Endothelial cell of hepatic sinusoid (primary cell): ENCODE measurements around the gene ATP8A2.
"Not testable (repeated sequence)": the region's sequence is repeated elsewhere in the genome, so short reads cannot be mapped to it uniquely, and the experiment has no call there.

ENCODE experiments used
- in situ Hi-C: cut with HindIII; loops from 2 replicates; pipeline ENCODE4 v1.10.0; 2017; ENCODE audit warnings: low sequenced_read_pairs

The ATP8A2 gene

DNA sequence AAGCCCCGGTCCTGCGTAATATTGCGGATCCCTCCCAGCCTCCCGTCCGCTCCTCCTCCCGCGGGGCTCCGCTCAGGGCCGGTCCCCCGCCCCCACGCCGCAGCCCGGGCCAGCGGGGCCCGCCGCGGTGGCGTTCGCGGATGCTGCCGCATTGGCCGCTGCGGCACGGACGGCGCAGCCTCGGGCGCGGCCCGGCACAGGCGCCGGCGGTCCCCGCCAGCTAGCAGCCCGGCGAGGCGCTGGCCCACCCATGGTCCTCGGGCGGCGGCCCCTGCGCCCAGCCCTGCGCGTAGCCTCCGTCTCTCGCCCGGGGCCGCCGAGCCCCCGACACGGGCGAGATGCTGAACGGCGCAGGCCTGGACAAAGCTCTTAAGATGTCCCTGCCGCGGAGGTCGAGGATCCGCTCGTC is at the start of gene ATP8A2:
Gene ATP8A2 (plus strand): TSS at position 100 of the 409 bp plus-strand sequence. CDS start 239 bp downstream, at position 339.
- in situ Hi-C loops: loop anchor here (10.0 kb wide), 1 partner anchor 197 kb away; the partner anchor contains the start of gene AMER2

DNA sequence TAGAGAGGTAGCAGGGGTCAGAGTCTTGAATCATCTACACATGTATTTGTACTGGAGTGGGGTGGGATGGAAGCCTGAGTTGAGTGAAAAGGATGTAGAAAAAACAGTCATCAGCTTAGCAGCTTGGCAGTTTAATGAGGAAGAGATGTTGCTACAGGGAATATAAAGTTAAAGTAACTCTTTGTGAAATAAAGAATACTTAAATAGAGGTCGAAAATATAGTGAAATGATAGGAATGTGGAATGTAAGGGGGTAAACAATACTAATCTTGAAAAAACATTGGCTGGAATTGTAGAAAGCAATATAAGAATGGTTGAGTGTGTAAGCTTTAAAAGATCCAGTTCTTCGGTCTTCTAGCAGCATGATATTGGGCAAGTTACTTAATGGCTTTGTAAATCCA is 47.7 kb upstream of the ATP8A2 start:
- in situ Hi-C loops: no loop called here

DNA sequence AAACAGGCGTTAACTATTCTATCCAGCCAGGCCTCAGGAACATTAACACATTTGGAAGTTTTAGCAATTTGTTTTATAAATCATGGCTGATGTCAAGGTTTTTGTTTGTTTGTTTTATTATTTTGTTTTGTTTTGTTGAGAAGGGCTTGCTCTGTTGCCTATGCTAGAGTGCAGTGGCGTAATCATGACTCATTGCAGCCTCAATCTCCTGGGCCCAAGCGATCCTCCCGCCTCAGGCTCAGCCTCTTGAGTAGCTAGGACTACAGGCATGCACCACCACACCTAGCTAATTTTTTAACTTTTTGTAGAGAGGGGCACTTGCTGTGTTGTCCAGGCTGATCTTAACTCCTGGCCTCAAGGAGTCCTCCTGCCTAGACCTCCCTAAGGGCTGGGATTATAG is 42.1 kb upstream of the ATP8A2 start:
- in situ Hi-C loops: no loop called here

DNA sequence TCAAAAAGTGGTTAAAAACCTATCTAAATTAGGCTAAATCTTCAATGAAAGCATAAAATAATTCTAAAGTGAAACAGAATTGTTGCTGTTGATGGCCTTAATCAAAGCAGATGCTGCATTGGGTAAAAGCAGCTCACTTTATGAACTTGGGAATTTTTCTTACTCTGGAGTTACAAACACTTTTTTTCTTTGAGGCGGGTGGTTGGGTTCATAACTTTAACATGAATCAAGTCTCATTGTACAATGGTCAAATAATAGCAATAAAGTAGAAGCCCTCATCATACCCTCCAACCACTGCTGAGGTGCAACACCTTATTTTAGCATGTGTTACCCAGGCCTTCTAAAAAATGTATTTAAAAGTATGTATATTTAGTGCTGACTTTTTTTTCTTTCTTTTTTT is 41.2 kb upstream of the ATP8A2 start:
- in situ Hi-C loops: no loop called here

DNA sequence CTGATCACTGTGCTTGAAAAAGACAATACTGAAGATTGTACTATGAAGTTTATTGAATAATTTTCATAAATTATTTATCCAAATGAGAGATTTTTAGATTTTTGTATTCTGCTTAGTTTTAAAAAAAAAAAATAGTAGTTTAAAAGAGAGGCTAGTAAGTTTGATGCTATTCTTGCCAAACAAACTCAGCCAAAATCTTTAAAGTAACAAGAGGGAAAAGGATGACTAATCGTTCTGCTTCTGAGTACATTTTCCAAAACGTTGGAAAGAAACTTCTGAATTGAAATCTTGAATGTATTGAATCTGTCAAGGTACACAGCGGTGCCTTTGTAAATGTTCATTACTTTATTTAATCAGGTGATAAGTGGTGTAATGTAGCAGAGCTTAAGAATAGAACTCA is 35.9 kb upstream of the ATP8A2 start:
- in situ Hi-C loops: no loop called here

DNA sequence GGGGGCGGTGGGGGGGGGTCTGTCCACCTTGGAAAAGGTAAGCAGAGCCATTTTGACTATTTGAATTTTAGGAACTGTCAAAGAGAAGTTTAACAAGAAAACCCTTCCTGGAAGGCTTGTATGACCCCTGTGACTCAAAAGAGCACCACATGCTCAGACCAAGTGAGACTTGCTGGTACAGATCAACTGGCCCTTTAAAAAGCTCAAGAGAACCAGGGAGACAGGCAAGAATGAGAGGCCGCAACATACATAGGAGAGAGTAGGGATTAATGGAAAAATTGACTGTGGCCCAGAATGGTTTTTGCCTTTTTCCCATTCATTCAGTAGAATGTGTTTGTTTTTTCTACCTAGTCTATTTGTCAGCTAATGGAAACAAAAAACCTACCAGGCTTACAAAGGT is 26.2 kb upstream of the ATP8A2 start:
- in situ Hi-C loops: no loop called here

DNA sequence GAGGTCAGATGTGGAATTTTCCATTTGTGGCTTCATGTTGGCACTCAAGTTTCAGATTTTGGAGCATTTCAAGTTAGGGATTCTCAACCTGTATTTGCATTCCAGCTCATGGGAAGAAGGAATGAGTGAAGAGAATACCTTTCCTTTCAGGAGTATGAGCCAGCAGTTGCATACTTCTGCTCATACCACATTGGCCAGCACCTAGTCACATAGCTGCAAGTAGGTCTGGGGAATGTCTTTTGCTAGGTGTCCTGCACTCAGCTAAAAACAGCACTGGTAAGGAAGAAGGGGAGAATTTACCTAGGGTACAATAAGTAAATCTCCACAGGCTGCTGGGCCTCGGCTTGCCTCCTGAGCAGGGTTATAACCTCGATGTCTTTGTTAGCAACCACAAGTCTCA is 24.6 kb upstream of the ATP8A2 start:
- in situ Hi-C loops: no loop called here

DNA sequence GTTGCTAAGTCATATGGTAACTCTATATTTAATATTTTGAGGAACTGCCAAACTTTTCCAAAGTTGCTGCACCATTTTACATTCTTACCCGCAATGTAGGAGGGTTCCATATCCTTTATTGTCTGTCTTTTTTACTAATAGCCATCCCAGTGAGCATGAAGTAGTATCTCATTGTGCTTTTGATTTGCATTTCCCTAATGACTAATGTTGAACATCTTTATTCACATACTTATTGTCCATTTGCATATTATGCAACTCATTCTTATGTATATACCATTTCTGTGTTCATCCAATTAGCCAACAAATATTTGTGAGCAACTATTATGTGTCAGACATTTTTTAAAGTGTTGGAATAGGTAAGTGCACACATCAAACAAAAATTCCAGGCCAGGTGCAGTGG is 20.4 kb upstream of the ATP8A2 start:
- in situ Hi-C loops: no loop called here

DNA sequence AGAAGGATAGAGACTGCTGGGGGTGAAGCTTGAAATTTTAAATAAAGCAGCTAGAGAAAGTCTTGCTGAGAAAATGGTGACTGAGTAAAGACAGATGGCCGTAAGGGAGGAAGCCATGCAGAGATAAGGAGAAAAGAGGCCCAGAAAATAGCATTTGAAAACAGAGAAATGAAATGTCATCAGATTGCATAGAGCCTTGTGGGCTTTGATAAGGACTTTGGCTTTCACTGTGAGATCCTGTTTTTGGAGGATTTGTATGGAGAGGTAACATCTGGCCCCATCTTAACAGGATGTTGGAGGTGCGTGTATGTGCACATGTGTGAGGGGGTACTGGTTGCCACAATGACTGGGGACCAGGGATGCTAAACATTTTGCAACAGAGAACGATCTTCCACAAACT is 19.5 kb upstream of the ATP8A2 start:
- in situ Hi-C loops: no loop called here

DNA sequence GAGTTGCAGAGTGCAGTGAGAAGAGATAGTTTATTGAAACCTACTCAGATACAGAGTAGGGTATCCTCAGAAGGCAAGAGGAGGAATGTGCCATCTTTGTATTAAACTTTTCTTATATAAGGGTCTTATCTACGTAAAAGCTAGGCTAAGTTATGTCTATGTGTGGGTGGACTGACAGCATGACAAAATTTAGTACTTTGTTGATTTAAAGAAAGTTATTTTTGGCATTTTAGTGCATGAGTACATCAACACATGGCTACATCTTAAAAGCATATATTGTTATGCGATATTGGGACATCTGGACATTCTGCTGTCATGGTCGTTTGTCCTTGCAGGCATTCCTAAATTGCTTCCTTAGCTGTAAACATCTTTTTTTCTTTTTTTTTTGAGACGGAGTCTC is 19.0 kb upstream of the ATP8A2 start:
- in situ Hi-C loops: no loop called here

DNA sequence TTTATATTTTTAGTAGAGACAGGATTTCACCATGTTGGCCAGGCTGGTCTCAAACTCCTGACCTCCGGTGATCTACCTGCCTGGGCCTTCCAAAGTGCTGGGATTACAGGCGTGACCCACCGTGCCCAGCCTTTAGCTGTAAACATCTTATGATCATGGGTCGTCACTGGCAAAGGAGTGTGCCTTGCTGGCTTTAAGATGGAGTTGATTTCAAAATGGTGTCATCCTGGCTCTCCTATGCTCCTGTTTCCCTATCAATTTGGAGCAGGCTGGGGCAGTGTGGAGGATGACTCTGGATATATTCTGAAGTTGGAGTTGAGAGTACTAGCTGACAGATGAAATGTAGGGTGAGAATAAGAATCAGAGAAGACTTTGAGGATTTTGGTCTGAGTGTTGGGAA is 18.4 kb upstream of the ATP8A2 start:
- in situ Hi-C loops: no loop called here

DNA sequence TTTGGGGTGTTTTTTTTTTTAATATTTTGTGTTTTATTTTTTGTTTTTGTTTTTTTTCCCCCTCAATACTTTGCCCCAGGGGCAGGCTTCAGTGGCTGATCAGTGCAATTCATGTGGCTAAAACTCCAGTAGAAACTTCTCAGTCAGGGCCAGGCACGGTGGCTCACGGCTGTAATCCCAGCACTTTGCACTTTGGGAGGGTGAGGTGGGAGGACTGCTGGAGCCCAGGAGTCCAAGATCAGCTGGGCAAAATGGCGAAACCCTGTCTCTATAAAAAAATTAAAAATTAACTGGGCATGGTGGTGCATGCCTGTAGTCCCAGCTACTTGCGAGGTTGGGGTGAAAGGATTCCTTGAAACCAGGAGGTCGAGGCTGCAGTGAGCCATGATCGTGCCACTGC is 17.4 kb upstream of the ATP8A2 start:
- in situ Hi-C loops: no loop called here

DNA sequence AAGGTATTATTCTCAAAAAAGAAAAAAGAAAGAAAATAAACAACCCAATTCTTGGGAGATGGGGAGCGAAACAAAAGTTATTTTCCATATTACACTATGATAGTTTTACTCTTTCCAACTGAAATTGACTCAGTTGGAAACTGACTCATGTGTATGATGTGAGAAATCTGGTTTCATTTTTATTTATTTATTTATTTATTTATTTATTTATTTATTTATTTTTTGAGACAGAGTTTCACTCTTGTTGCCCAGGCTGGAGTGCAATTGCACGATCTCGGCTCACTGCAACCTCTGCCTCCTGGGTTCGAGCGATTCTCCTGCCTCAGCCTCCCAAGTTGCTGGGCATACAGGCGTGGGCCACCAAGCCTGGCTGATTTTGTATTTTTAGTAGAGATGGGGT is 11.3 kb upstream of the ATP8A2 start:
- in situ Hi-C loops: not testable (repeated sequence)

DNA sequence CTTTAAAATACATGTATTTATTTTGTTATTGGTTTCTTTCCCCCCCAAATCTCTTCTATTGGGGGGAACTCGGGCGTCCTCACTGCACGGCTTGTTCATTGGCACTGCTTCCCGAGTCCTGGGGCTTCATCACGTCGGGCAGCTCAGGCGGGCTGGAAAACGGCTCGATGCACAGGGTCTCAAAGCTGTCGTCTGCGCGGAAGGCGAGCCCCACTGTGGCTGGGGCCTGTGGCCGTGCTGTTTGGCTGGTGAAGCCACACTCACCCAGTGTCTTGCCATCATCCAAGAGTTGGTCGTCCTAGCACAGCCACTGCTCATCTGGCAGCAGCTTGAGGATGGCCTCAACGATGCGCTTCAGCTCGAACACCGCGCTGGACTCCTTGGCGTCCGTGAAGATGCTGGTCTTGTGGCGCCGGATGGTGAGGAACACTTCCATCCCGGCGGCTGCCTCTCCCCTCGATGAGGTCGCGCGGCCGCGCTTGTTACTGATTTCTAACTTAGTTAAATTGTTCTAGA is 6.0 kb upstream of the ATP8A2 start:
- in situ Hi-C loops: no loop called here

DNA sequence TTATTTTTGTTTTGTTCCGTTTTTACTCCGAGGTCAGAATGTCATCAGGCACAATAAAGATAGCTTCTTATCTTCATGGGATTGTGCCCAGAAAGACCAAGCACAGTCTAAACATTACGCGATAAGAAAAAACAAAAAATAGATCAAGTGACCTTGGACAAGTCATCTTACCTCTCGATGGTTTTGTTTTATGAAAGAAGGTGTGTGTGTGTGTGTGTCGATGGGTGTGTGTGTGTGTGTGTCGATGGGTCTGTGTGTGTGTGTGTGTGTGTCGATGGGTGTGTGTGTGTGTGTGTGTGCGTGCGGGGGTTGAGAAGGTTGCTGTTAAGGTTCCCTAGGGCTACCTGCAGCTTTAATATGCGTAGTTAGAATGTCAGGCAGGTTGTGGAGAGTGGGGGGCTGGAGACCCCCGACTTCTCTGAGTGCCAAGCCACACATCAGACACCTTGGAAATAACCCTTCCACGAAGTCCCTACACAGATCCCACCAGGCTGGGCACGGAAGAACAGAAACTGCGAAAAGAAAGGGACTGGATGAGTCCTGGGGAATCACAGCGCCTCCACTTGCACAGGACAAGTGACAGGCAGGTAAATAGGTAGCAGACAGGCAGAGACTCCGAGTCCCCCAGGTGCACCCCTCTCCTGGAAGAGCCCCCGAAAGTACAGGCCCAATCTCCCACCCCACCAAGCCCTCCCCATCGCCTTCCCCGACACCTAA is 458 bp upstream of the ATP8A2 start:
- in situ Hi-C loops: loop anchor here (10.0 kb wide), 1 partner anchor 197 kb away; the partner anchor contains the start of gene AMER2

DNA sequence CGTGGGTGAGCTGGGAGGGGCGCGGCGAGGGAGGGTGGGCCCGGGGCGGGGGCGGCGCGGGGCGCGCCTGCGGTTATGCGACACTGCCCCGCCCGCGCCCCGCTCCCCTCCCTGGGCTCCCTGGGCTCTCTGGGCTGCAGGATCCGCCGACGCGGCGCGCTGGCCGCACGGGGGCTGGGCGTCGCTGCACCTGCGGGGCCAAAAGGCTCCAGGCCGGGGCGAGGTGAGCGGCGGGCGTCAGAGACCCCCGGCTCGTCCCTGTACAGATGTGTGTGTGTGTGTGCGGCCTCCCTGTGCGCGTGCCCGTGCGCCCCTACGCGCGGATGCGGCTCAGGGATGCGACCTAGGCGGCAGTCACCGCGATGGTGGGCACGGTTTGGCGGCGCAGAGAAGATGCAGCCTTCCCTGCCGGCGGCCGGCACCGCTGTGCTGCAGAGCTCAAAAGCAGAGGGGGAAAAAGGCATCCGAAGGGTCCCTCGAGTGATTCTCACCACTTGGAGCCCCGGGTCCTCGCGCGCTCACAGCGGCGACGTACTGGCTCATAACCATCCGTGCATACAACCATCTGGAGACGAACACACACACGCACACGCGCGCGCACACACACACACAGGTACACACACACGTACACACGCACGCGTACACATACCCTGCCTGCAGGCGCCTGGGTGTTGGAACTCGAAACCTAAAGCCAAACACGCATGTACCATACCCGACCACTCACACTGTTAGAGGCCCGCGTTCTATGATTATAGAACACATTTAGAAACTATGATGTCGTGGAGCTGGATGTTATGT is 709 bp downstream of the ATP8A2 start:
- in situ Hi-C loops: loop anchor here (10.0 kb wide), 1 partner anchor 198 kb away; the partner anchor contains the start of gene AMER2

DNA sequence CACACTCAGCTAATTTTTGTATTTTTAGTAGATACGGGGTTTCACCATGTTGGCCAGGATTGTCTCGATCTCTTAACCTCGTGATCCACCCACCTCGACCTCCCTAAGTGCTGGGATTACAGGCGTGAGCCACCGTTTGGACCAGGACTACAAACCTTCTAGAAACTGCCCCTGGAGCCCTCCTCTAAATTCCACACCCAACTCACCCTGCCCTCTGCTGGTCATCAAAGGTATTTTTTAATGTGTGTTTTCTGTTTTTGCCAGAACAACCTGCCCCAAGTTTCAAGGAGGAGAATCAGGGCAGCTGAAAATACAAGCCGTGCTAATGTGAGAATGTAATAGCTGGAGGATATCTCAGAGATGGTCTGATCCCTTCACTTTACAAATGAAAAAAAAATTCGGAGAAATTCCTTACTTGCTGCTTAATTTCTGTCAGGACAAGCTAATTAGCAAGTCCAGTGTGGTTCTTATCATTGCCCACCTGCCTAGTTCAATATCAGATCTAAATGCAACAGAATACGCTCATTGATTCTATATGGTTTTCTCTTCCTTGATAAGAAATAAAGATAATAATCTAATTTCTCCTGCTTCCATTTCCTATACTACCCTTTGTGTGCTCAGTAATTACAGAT is 4.1 kb downstream of the ATP8A2 start:
- in situ Hi-C loops: loop anchor here (10.0 kb wide), 1 partner anchor 201 kb away; the partner anchor contains the start of gene AMER2

DNA sequence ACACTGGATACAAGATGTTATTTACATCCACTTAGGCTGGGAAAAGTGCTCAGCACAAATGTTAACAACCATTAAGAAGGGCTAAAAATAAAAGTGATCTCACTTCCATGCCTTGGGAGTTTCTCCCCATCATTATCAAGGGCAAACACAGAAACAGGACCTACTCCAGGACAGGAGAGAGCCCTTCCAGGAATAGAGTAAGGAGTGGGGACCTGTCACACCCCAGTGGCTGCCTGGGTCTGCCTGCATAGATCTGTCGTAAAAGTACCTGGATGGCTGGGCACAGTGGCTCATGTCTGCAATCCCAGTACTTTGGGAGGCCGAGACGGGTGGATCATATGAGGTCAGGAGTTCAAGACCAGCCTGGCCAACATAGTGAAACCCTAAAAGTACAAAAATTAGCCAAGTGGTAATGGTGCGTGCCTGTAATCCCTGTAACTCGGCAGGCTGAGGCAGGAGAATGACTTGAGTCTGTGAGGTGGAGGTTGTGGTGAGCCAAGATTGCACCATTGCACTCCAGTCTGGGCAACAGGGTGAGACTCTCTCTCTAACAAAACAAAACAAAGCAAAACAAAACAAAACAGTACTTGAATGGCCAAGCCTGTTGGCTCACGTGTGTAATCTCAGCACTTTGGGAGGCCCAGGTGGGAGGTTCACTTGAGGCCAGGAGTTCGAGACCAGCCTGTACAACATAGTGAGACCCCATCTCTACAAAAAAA is 5.6 kb downstream of the ATP8A2 start:
- in situ Hi-C loops: loop anchor here (10.0 kb wide), 1 partner anchor 203 kb away; the partner anchor contains the start of gene AMER2

DNA sequence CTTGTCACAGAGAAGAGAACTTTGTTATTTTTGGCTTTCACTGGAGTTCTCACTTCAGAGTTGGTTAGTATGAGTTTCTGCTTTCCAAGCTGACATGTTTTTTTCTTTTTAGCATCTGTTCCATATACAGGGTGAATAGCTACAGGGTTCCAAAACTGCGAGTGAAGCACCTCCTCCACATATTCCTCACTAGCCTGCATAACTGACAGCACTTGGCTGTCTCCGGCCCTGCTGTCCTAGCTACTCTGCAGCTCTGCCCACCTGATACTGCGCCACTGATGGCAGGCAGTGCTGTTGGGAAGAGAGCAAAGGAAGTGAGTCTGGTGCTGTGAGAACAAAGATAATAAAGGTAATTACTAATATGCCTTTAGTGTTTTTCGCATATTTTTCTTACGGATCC is 6.8 kb downstream of the ATP8A2 start:
- in situ Hi-C loops: loop anchor here (10.0 kb wide), 1 partner anchor 204 kb away; the partner anchor contains the start of gene AMER2

DNA sequence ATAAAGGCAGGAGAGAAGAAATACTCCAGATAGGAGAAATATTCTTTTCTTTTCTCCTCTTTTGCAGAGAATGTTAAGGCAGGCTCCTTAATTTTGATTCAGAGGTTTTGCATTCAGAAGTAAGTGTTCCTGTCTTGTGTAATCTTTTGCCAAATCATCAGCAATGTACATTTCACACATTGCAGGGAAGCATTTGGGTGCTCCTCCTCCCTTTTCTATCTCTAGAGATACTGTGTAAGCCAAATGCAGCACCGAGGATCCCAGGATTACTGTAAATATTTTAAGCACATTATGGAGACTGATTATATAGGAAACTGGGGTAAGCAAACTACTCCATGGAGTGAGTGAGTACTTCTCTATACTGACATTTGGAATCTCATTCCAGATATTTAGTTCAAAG is 7.2 kb downstream of the ATP8A2 start:
- in situ Hi-C loops: loop anchor here (10.0 kb wide), 1 partner anchor 204 kb away; the partner anchor contains the start of gene AMER2
